ENCODE data around the gene TMLHE.
"Not testable (repeated sequence)": the region's sequence is repeated elsewhere in the genome, so short reads cannot be mapped to it uniquely, and the experiment has no call there.

Gene TMLHE

DNA sequence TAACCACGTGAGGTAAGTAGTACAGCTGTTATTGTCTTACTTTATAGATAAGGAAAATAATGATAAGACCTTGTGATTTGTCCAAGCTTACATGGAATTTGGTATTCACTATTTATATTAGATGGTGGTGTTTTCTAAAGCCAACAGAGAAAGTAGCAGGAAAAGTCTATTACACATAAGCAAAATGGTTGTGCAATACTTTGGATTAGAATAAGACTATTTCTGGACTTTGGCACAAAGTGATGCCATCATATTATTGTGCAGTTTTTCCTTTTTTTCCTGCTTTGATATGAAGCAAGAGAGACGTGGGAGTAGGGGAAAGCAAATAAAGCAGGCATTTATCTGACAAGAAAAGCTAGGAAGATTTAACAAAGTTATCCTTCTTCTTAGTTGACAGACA lies 117.6 kb downstream of the TMLHE start:
- DNase-seq (ENCODE audit: low spot score): not testable (repeated sequence)

DNA sequence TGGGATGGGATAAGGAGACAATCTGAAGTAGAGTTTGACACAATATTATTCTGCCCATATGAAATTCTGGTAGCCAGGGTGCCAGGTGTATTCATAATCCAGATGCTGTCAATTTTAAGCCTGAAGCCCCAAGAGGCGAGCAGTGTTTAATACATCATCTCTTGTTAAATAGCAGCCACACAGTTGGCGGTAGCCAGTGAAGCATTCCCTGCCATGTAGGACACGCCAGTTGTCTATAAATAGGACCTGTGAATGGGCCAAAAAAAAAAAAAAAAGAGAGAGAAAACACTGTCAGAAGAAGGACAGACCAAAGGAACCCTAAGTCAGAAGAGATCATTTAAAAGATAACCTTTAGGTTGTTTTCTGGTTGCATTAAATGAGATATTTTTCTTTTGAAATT lies 121.3 kb downstream of the TMLHE start:
- DNase-seq (ENCODE audit: low spot score): not testable (repeated sequence)

DNA sequence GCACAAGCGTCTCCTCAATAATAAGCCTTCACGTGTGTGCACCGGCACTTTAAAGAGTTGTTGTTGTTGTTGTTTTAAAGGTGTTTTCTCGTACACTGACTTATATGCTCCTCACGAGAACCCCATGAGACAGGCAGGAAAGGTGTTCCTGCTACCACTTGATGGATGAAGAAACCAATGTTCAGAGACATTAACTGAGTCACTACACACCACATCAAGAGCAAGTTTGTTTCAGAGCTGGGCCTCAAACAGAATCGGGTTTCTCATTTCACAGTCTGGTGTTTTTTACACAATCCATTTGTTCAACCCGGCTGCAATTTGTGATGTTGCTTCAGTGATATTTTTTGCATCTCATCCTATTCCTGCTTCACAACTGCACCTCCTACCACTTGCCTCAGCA lies 135.6 kb downstream of the TMLHE start:
- not testable (repeated sequence) for DNase-seq (ENCODE audit: low spot score)

DNA sequence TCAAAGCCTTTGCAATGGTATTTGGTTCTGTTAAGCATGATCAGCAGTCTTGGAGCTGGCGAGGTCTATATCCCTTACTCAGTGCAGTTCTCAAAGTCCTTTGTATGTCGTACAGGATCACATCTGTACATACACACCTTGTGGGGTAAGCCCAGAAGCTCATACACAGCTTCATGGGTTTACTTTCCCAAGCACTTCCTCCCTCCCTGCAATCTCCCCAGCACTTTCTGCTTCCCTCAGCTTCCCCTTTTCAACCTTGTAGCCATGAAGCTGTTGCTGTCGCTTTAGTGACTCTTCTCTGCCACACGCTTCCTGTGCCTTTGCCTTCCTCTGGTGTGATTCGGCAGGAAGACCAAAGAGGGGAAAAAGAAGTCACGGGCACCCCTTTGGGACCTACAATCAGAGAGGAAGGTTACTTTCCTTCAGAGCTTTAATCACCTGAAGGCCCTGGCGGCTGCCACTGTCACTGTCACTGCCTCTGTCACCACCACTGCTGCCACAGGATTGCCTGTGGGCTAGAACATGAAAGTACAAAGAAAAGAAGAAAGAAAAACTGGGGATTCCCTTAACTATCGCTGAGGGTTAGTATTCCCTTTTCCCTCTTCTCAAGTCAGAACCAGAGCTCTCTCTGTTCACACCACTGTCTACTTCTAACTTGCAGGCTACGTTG lies 146.3 kb downstream of the TMLHE start:
- DNase-seq (ENCODE audit: low spot score): not testable (repeated sequence)

DNA sequence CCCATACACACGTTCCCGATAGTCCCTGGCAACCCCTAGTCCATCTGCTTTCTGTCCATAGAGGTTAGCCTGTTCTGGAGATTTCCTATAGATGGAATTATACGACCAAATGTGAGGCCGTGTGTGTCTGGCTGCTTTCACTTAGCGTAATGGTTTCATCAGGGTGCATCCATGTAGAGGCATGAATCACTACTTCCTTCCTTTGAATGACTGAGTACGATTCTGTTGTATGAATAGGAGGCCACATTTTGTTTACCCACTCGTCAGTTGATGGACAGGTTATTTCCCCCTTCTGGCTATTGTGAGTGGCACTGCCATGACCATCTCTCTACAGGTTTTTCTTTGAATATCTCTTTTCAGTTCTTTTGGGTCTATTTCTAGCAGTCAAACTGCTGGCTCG lies 152.3 kb downstream of the TMLHE start:
- DNase-seq (ENCODE audit: low spot score): not testable (repeated sequence)

DNA sequence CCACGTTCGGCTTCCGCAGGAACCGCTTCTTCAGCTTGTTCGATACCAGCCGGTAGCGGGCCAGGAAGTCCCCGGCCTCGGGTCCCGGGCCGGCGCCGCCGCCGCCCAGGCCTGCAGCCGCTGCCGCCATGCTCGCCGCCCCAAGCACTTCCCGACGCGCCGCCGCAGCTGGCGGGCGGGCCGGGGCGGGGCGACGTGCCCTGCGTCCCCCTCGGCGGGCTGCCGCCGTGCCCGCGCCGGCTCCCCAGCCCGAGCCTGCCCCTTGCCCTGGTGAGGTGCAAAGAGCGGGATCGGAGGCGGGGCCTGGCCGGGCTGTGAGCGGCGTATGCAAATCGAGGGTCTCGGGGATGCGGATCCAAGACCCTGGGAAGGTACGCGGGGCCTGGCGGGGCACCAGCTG lies 154.3 kb downstream of the TMLHE start, which contains the start of gene F8A3:
TSS of gene F8A3 (minus strand) at position 150 of the 400 bp plus-strand sequence. CDS start at position 130, 20 bp downstream.
- not testable (repeated sequence) for DNase-seq (ENCODE audit: low spot score)

DNA sequence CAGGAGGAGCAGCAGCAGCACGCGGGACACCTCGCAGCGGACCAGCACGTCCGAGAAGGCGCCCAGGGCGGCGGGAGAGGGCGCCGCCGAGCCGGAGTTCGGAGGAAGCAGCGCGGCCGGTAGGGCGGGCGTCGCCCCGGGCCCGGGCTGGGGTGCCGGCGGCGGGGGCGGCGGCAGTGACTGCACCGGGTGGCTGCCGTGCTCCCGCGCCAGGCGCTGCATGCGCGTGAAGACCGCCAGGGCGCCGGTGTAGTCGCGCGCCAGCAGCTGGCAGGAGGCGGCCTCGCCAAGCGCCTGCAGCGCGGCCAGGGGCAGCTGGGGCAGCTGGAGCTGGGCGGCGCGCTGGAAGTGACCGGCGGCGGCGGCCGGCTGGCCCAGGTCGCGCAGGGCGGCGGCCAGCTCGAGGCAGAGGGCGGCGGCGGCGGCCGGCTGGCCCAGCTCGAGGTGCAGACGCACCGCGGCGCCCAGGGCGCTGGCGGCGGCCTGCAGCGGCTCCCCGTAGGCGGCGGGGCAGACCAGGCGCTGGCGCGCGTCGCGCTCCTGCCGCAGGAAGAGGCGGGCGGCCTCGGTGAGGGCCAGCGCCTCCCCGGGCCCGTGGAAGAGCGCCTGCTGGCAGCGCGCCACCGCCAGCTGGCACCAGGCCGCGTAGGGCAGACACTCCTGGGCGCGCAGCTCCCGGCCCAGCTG lies 154.8 kb downstream of the TMLHE start:
- DNase-seq (ENCODE audit: low spot score): not testable (repeated sequence)

DNA sequence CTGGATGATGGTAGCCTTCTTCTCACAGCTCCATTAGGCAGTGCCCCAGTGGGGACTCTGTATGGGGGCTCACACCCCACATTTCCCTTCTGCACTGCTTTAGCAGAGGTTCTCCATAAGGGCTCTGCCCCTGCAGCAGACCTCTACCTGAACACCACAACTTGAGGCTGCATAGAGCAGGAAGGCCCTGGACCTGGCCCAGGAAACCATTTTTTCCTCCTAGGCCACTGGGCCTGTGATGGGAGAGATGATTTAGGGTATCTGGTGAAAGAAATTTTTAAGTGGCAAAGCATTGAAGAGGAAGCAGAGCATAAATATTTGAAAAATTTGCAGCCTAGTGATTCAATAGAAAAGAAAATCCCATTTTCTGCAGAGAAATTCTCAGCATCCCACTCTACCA lies 171.7 kb downstream of the TMLHE start:
- no peak for DNase-seq (ENCODE audit: low spot score)
